HG03066 (cell line): ENCODE measurements around the gene RASSF3.
A peak's percentile ranks its signal among the peaks of the same experiment; 100 is the strongest.
"Not testable (repeated sequence)": the region's sequence is repeated elsewhere in the genome, so short reads cannot be mapped to it uniquely, and the experiment has no call there.

Experiments
- ATAC-seq: cut with Tn5 transposase; IDR thresholded peaks from one replicate; pipeline ENCODE4 v1.9.1; 2021; ENCODE audit warnings: low read depth; ENCODE audit not compliant: unreplicated experiment

RASSF3 gene

GRCh38 chr12:64685605-64686004, 75.3 kb downstream of the RASSF3 start:
- ATAC-seq: no peak

GRCh38 chr12:64687816-64688215, 77.5 kb downstream of the RASSF3 start:
- no peak for ATAC-seq

GRCh38 chr12:64688219-64688618, 77.9 kb downstream of the RASSF3 start:
- ATAC-seq: no peak

- no peak for ATAC-seq
Observed at GRCh38 chr12:64688715-64689114, 78.4 kb downstream of the RASSF3 start.

GRCh38 chr12:64690236-64690635, 79.9 kb downstream of the RASSF3 start:
- not testable (repeated sequence) for ATAC-seq

GRCh38 chr12:64691227-64691794, 81.0 kb downstream of the RASSF3 start:
- no peak for ATAC-seq

GRCh38 chr12:64691795-64692583, 81.7 kb downstream of the RASSF3 start:
- ATAC-seq: no peak

GRCh38 chr12:64694130-64695040, 84.1 kb downstream of the RASSF3 start:
- ATAC-seq: no peak

GRCh38 chr12:64695550-64695949, 85.3 kb downstream of the RASSF3 start:
- ATAC-seq: no peak

- no peak for ATAC-seq
Observed at GRCh38 chr12:64696080-64696741, 85.9 kb downstream of the RASSF3 start.

- no peak for ATAC-seq
Observed at GRCh38 chr12:64699504-64700115, 89.3 kb downstream of the RASSF3 start.

GRCh38 chr12:64700532-64700931, 90.2 kb downstream of the RASSF3 start:
- ATAC-seq: no peak

GRCh38 chr12:64701283-64701682, 91.0 kb downstream of the RASSF3 start:
- no peak for ATAC-seq

- no peak for ATAC-seq
Observed at GRCh38 chr12:64706306-64706705, 96.0 kb downstream of the RASSF3 start.

GRCh38 chr12:64706857-64707256, 96.6 kb downstream of the RASSF3 start:
- ATAC-seq: no peak

- ATAC-seq: no peak
Observed at GRCh38 chr12:64707362-64707761, 97.1 kb downstream of the RASSF3 start.

- no peak for ATAC-seq
Observed at GRCh38 chr12:64707926-64708325, 97.6 kb downstream of the RASSF3 start.

- ATAC-seq: no peak
Observed at GRCh38 chr12:64709429-64709828, 99.1 kb downstream of the RASSF3 start.

- ATAC-seq: no peak
Observed at GRCh38 chr12:64713376-64713775, 103.1 kb downstream of the RASSF3 start.

GRCh38 chr12:64714551-64714968, 104.3 kb downstream of the RASSF3 start:
- peak; percentile 69 for ATAC-seq
